Colonic mucosa (tissue), 4 donors: ENCODE measurements around the gene IDNK. TPM values are rescaled to one million over a fixed set of nuclear protein-coding genes. Genes with fewer than 3 reads are reported as not detected.

Source experiments
- DNase-seq: peaks from one replicate; pipeline ENCODE4 v3.0.0-alpha.2; 2020
- H3K27ac ChIP-seq: fragments of 200-600 bp; one replicate; pipeline ENCODE4 v1.8.0; 2021
- H3K27me3 ChIP-seq: fragments of 200-600 bp; one replicate; pipeline ENCODE4 v1.8.0; 2021
- H3K36me3 ChIP-seq: fragments of 200-600 bp; one replicate; pipeline ENCODE4 v1.8.0; 2021
- H3K4me1 ChIP-seq: fragments of 200-600 bp; one replicate; pipeline ENCODE4 v1.8.0; 2021; ENCODE audit warnings: mild to moderate bottlenecking
- H3K4me3 ChIP-seq: fragments of 200-600 bp; one replicate; pipeline ENCODE4 v1.8.0; 2021
- H3K9ac ChIP-seq, 2 donors: one replicate each; pipeline ENCODE4 v1.7.0; 2013; ENCODE audit warnings: control low read depth in 2 of 2, low read depth in 2 of 2, low read length in 2 of 2
- H3K9me3 ChIP-seq: fragments of 200-600 bp; one replicate; pipeline ENCODE4 v1.8.0; 2021
- intact Hi-C: fragments of 100-400 bp; cut with DNase I; formaldehyde crosslinking; loops from one replicate; pipeline ENCODE4 v1.14.1; 2022
- total RNA-seq, 2 donors: library from RNA; stranded (reverse); fragmentation: NEBNext Ultra II Directional in 1 of 2; extraction: Animal tissue kit (Norgen Biotek cat#: 25700) in 1 of 2; gene quantifications; one replicate each; pipeline ENCODE4 v1.2.1, GENCODE V29; 2021
- TF ChIP-seq, protein P1 (sequence below): fragments of 200-600 bp; IDR thresholded peaks from one replicate; pipeline ENCODE4 v1.8.0; 2022; ENCODE audit warnings: antibody characterized with exemption, mild to moderate bottlenecking
- donor health status: healthy.
- donor health status: DM: no; HTN: no; CAD: no.
- donor health status: DM: no; HTN: no; CAD: no.

Gene IDNK
- total RNA-seq, 2 donors from 2014 or later: 4.9 to 7.4 TPM

DNA sequence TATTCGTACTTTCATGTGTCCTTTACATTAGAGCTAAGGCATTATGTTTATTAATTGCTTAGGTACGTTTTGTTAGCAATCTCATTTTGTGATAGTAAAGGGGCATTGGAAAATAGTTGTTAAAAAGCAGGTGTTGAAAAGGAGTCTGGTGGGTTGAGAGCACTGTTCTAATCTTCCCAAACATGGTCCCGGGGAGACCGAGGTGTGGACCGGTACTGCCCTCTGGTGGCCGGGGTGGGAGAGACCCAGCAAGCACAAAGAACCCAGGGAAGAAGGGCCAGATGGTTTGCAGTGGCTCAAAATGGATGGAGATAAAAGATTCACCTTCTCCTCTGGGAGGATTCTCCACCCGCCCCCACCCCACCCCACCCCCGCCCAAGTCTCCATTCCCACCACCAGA is 26.1 kb downstream of the IDNK start:
- DNase-seq: peak; percentile 74
- intact Hi-C loops: no loop called here
- H3K27me3 ChIP-seq: no peaks in the 10 kb centered on the region
- H3K9me3 ChIP-seq: no peaks in the 10 kb centered on the region
- TF ChIP-seq, protein P1, sequence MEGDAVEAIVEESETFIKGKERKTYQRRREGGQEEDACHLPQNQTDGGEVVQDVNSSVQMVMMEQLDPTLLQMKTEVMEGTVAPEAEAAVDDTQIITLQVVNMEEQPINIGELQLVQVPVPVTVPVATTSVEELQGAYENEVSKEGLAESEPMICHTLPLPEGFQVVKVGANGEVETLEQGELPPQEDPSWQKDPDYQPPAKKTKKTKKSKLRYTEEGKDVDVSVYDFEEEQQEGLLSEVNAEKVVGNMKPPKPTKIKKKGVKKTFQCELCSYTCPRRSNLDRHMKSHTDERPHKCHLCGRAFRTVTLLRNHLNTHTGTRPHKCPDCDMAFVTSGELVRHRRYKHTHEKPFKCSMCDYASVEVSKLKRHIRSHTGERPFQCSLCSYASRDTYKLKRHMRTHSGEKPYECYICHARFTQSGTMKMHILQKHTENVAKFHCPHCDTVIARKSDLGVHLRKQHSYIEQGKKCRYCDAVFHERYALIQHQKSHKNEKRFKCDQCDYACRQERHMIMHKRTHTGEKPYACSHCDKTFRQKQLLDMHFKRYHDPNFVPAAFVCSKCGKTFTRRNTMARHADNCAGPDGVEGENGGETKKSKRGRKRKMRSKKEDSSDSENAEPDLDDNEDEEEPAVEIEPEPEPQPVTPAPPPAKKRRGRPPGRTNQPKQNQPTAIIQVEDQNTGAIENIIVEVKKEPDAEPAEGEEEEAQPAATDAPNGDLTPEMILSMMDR: peak; percentile 68
- no peak overlapping the region for H3K4me3 ChIP-seq
- no peaks in the 10 kb centered on the region for H3K4me1 ChIP-seq
- H3K27ac ChIP-seq: no peak overlapping the region
- no peaks in the 10 kb centered on the region for H3K36me3 ChIP-seq
- no peak overlapping the region for H3K9ac ChIP-seq

DNA sequence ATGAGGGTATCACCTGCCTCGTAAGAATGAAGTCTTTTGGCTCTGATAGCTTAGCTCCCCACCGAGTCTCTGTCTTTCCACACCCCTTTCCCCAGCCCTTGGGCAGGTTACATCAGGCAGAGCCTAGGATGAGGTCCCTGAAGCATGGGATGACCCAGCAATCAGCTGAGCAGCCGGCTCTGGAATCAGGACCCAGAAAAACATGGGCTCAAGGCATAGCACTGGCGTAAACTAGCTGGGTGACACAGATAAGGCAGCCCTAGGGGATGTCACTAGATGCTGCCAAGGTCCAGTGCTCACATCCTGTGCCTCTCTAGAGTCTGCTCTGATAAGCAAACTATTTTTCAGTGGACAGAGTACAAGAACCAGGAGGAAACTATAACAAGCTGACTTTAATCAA is 26.6 kb downstream of the IDNK start:
- Histone ChIP-seq H3K36me3 (no peaks in the 10 kb centered on the region), H3K9ac (no peak overlapping the region), H3K4me1 (no peaks in the 10 kb centered on the region), H3K27me3 (no peaks in the 10 kb centered on the region), H3K27ac (no peak overlapping the region), H3K4me3 (no peak overlapping the region), H3K9me3 (no peaks in the 10 kb centered on the region)
- intact Hi-C loops: no loop called here
- no peak for DNase-seq
- TF ChIP-seq, protein P1: no peak

DNA sequence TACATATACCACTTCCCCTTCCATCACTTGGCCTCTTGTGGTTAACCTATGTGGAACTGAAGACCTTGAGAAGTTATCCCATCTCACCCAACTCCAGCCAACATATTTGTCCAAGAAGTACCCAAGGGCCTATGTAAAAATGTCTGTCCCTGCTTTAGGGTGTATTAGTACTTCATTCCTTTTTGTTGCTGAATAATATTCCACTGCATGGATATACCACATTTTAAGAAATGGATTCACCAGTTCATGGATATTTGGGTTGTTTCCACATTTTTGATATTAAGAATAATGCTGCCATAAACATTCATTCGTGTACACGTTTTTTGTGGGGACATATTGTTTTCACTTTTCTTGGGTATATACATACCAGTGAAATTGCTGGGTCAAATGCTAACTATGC is 28.6 kb downstream of the IDNK start:
- no peak for DNase-seq
- intact Hi-C loops: no loop called here

DNA sequence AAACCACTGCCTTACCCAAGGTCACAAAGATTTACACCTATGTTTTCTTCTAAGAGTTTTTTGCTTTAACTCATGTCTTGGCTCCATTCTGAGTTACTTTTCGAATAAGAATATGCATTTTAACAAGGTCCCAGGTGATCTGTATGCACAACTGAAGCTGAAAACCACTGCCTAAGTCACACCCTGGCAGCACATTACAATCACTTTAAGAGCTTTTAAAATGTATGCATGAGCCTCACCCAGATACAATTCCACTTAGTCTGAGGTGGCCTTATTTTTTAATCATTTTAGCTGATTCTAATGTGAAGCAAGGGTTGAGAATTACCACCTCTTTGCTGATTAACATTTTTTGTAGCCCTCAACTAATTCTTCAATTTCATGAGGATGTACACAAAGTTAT is 29.5 kb downstream of the IDNK start:
- no peaks in the 10 kb centered on the region for H3K36me3 ChIP-seq
- H3K4me1 ChIP-seq: no peaks in the 10 kb centered on the region

More for the DNA sequence above, 28.6 kb downstream of the IDNK start:
- Histone ChIP-seq H3K36me3 (no peaks in the 10 kb centered on the region), H3K9me3 (no peaks in the 10 kb centered on the region), H3K9ac (no peak overlapping the region), H3K27me3 (no peaks in the 10 kb centered on the region), H3K4me3 (no peak overlapping the region), H3K27ac (no peak overlapping the region), H3K4me1 (no peaks in the 10 kb centered on the region)
- TF ChIP-seq, protein P1: no peak

DNA sequence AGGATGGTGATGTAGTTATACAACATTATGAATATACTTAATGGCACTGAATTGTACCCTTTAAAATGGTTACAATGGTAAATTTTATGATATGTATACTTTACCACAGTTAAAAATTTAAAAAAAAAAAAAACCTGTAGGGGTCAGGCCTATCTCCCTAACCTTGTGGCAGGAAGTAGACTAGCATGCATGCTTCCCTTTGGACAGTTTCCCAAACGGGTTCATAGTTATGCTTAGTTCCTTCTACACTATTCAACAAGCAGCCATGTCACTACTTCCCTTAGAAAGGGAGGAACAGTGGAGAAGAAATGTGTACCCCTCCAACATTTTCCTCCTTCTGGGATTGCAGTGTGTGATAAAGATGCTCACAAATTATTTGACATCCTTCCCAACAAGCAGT is 32.5 kb downstream of the IDNK start:
- no peaks in the 10 kb centered on the region for H3K36me3 ChIP-seq

More for the DNA sequence above, 29.5 kb downstream of the IDNK start:
- TF ChIP-seq, protein P1: no peak
- Histone ChIP-seq H3K9me3 (no peaks in the 10 kb centered on the region), H3K9ac (no peak overlapping the region), H3K4me3 (no peak overlapping the region), H3K27ac (no peak overlapping the region), H3K27me3 (no peaks in the 10 kb centered on the region)
- DNase-seq: no peak
- intact Hi-C loops: no loop called here

More for the DNA sequence above, 32.5 kb downstream of the IDNK start:
- Histone ChIP-seq H3K9ac (no peak overlapping the region), H3K27ac (no peak overlapping the region), H3K27me3 (no peaks in the 10 kb centered on the region), H3K4me3 (no peak overlapping the region), H3K9me3 (no peaks in the 10 kb centered on the region), H3K4me1 (no peaks in the 10 kb centered on the region)
- peak; percentile 28 for DNase-seq
- intact Hi-C loops: no loop called here
- TF ChIP-seq, protein P1: no peak
